Activated CD8-positive, alpha-beta memory T cell treated with anti-CD3 and anti-CD28 coated beads, Interleukin-2, amount 50 U/mL, for 24 hours (primary cell): Measurements from ENCODE around the gene CABCOCO1.

ENCODE experiments used
- DNase-seq: peaks from one replicate; pipeline ENCODE4 v3.0.0-alpha.2; 2020; ENCODE audit errors: extremely low read depth

The CABCOCO1 gene

GRCh38 chr10:61785473-61786105 lies 122.9 kb downstream of the CABCOCO1 start:
- no peak for DNase-seq

GRCh38 chr10:61786728-61787127 lies 124.0 kb downstream of the CABCOCO1 start:
- DNase-seq: no peak

- no peak for DNase-seq
These were observed 124.4 kb downstream of the CABCOCO1 start for GRCh38 chr10:61787170-61787569.

- no peak for DNase-seq
These were observed 126.3 kb downstream of the CABCOCO1 start for GRCh38 chr10:61789031-61789430.

- DNase-seq: no peak
These were observed 128.5 kb downstream of the CABCOCO1 start for GRCh38 chr10:61791216-61791615.

GRCh38 chr10:61792097-61792716 lies 129.5 kb downstream of the CABCOCO1 start:
- DNase-seq: no peak

- DNase-seq: no peak
These were observed 130.2 kb downstream of the CABCOCO1 start for GRCh38 chr10:61792921-61793320.

- DNase-seq: no peak
These were observed 131.3 kb downstream of the CABCOCO1 start for GRCh38 chr10:61793760-61794703.

GRCh38 chr10:61795147-61795546 lies 132.4 kb downstream of the CABCOCO1 start:
- DNase-seq: no peak

- DNase-seq: no peak
These were observed 132.8 kb downstream of the CABCOCO1 start for GRCh38 chr10:61795551-61795950.

GRCh38 chr10:61796785-61797184 lies 134.1 kb downstream of the CABCOCO1 start:
- no peak for DNase-seq

- no peak for DNase-seq
These were observed 134.8 kb downstream of the CABCOCO1 start for GRCh38 chr10:61797304-61798153.

- DNase-seq: no peak
These were observed 136.0 kb downstream of the CABCOCO1 start for GRCh38 chr10:61798713-61799112.

- DNase-seq: no peak
These were observed 138.8 kb downstream of the CABCOCO1 start for GRCh38 chr10:61801484-61801883.

GRCh38 chr10:61803269-61803668 lies 140.5 kb downstream of the CABCOCO1 start:
- DNase-seq: no peak

- no peak for DNase-seq
These were observed 141.7 kb downstream of the CABCOCO1 start for GRCh38 chr10:61804414-61804813.

- DNase-seq: no peak
These were observed 142.4 kb downstream of the CABCOCO1 start for GRCh38 chr10:61805091-61805490.

- DNase-seq: no peak
These were observed 147.5 kb downstream of the CABCOCO1 start for GRCh38 chr10:61810263-61810662.

GRCh38 chr10:61812052-61812721 lies 149.5 kb downstream of the CABCOCO1 start:
- DNase-seq: no peak

- no peak for DNase-seq
These were observed 150.2 kb downstream of the CABCOCO1 start for GRCh38 chr10:61812920-61813319.

GRCh38 chr10:61814160-61814559 lies 151.4 kb downstream of the CABCOCO1 start:
- DNase-seq: no peak
